ENCODE data around the gene LETM1. TPM values are rescaled to one million over a fixed set of nuclear protein-coding genes. Genes with fewer than 3 reads are reported as not detected.

LETM1 gene
- total and polyA plus RNA-seq, 10 donors: 6.5 to 47.7 (median 34.7) TPM

- WGBS, 5 donors: 83 to 89% (median 87%) methylated on average over 16 to 34 of the region's 34 CpGs
- no peak for DNase-seq
- intact Hi-C loops (cut with DNase I; ENCODE audit: low total_unique reads): no loop called here
Observed at GRCh38 chr4:1786544-1787362, 69.2 kb downstream of the LETM1 start.

GRCh38 chr4:1785592-1785991, 70.4 kb downstream of the LETM1 start:
- Histone ChIP-seq H3K27ac (peak overlapping the region in 3 of 8 donors; percentile 30 to 38 (median 30)), H3K9me3 (no peaks in the 10 kb centered on the region), H3K4me1 (peaks cover 0 to 20% (median 7%) of the 10 kb centered on the region in 6 donors), H3K4me3 (no peak overlapping the region), H3K36me3 (no peaks in the 10 kb centered on the region), H3K27me3 (replicated peaks in 1 of 7) (no peaks in the 10 kb centered on the region)
- 85 to 91% (median 90%) methylated on average over 11 of the region's 11 CpGs; no CpG with 5 or more reads in 1 of the 5 donors for WGBS, 5 donors
- DNase-seq: no peak
- TF ChIP-seq POLR2A (IDR thresholded peaks at IDR 0.05) (no peak), POLR2AphosphoS5 (IDR thresholded peaks at IDR 0.05) (no peak), CTCF (IDR thresholded peaks at IDR 0.05 in 8 of 11, conservative IDR thresholded peaks at IDR 0.05 in 3 of 11) (no peak)
- intact Hi-C loops (cut with DNase I; ENCODE audit: low total_unique reads): no loop called here

More at GRCh38 chr4:1786544-1787362, 69.2 kb downstream of the LETM1 start:
- Histone ChIP-seq H3K9me3 (no peaks in the 10 kb centered on the region), H3K4me1 (peaks cover 0 to 20% (median 7%) of the 10 kb centered on the region in 6 donors), H3K27me3 (replicated peaks in 1 of 7) (peaks cover 0 to under 1% (median 0%) of the 10 kb centered on the region in 7 donors), H3K4me3 (no peak overlapping the region), H3K27ac (no peak overlapping the region), H3K36me3 (no peaks in the 10 kb centered on the region)
- TF ChIP-seq POLR2AphosphoS5 (IDR thresholded peaks at IDR 0.05): no peak
- no peak for TF ChIP-seq CTCF (IDR thresholded peaks at IDR 0.05 in 8 of 11, conservative IDR thresholded peaks at IDR 0.05 in 3 of 11)
- TF ChIP-seq POLR2A (IDR thresholded peaks at IDR 0.05): no peak

- no peak overlapping the region for H3K4me3 ChIP-seq
- peak overlapping the region in 3 of 8 donors; percentile 30 to 38 (median 30) for H3K27ac ChIP-seq
- 68 to 80% (median 77%) methylated on average over 12 to 17 of the region's 17 CpGs for whole genome bisulfite sequencing, 5 donors
- H3K36me3 ChIP-seq: no peaks in the 10 kb centered on the region
- H3K4me1 ChIP-seq: peaks cover 0 to 20% (median 7%) of the 10 kb centered on the region in 6 donors
- intact Hi-C loops (cut with DNase I; ENCODE audit: low total_unique reads): no loop called here
- DNase-seq: no peak
- no peaks in the 10 kb centered on the region for H3K27me3 ChIP-seq (replicated peaks in 1 of 7)
- TF ChIP-seq CTCF (IDR thresholded peaks at IDR 0.05 in 8 of 11, conservative IDR thresholded peaks at IDR 0.05 in 3 of 11) (no peak), POLR2AphosphoS5 (IDR thresholded peaks at IDR 0.05) (peak in 2 of 3 donors; percentile 51 to 74)
- no peaks in the 10 kb centered on the region for H3K9me3 ChIP-seq
Observed at GRCh38 chr4:1784789-1785591, 71.0 kb downstream of the LETM1 start.

- 70 to 92% (median 80%) methylated on average over 2 to 10 of the region's 10 CpGs for WGBS, 5 donors
- intact Hi-C loops (cut with DNase I; ENCODE audit: low total_unique reads): no loop called here
- peaks cover 0 to 20% (median 7%) of the 10 kb centered on the region in 6 donors for H3K4me1 ChIP-seq
- H3K9me3 ChIP-seq: no peaks in the 10 kb centered on the region
- H3K36me3 ChIP-seq: no peaks in the 10 kb centered on the region
- H3K27me3 ChIP-seq (replicated peaks in 1 of 7): no peaks in the 10 kb centered on the region
- DNase-seq: no peak
- peak overlapping the region in 2 of 8 donors; percentile 30 to 38 for H3K27ac ChIP-seq
- TF ChIP-seq CTCF (IDR thresholded peaks at IDR 0.05 in 8 of 11, conservative IDR thresholded peaks at IDR 0.05 in 3 of 11) (no peak), POLR2A (IDR thresholded peaks at IDR 0.05) (no peak), POLR2AphosphoS5 (IDR thresholded peaks at IDR 0.05) (no peak)
- no peak overlapping the region for H3K4me3 ChIP-seq
Observed at GRCh38 chr4:1784395-1784788, 71.6 kb downstream of the LETM1 start.
